ENCODE results near the gene PTPRD. TPM values are rescaled to one million over a fixed set of nuclear protein-coding genes. Genes with fewer than 3 reads are reported as not detected.

The PTPRD gene
- total and polyA plus RNA-seq, 5 donors from 2014 or later = 0.47 TPM; not detected in 4

- no peak overlapping the region for H3K4me3 Mint-ChIP-seq
- no peaks in the 10 kb centered on the region for H3K36me3 Mint-ChIP-seq
- no peaks in the 10 kb centered on the region for H3K27me3 Mint-ChIP-seq
Measured at GRCh38 chr9:10268531-10269485, 344.0 kb downstream of the PTPRD start.

DNA sequence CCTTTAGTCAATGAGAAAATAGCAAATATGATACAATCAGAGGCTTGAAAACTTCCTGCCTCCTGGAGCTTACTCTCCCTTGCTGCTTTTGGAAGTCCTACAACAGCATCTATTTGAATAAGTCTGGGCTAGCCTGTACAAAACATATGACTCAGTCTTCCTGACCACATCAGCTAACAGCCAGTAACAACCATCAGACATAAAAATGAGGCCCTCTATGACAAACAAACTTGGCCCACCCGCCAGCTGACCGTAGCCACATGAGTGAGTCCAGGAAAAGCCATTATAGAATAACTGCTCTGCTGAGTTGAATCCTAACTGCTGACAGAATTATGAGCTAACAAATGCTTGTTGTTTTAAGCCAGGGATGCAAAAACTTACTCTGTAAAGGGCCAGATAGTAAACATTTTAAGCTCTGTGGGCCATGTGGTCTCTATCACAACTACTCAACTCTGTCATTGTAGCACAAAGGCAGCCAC is 347.6 kb downstream of the PTPRD start:
- Histone ChIP-seq H3K9me3 (ENCODE audit: control insufficient read depth in 2 of 2, low read length in 2 of 2) (peaks cover 0 to 2% of the 10 kb centered on the region in 2 experiments), H3K27ac (ENCODE audit: insufficient read depth, low read length, poor library complexity, severe bottlenecking) (no peak overlapping the region)
- no peaks in the 10 kb centered on the region for H3K27me3 Mint-ChIP-seq

More at GRCh38 chr9:10268531-10269485, 344.0 kb downstream of the PTPRD start:
- Mint-ChIP-seq H3K4me1 (no peaks in the 10 kb centered on the region), H3K9me3 (peaks cover 0 to 22% (median 8%) of the 10 kb centered on the region in 7 donors), H3K27ac (no peak overlapping the region)
- Histone ChIP-seq H3K4me1 (ENCODE audit: control insufficient read depth, insufficient read depth, low read length, poor library complexity, severe bottlenecking) (no peaks in the 10 kb centered on the region), H3K27ac (ENCODE audit: insufficient read depth, low read length, poor library complexity, severe bottlenecking) (no peak overlapping the region), H3K4me3 (ENCODE audit: low read depth, low read length) (no peak overlapping the region), H3K27me3 (ENCODE audit: control insufficient read depth, insufficient read depth, low read length) (no peaks in the 10 kb centered on the region), H3K36me3 (ENCODE audit: control insufficient read depth, insufficient read depth, low read length) (no peaks in the 10 kb centered on the region), H3K9me3 (ENCODE audit: control insufficient read depth in 2 of 2, low read length in 2 of 2) (peaks cover 0 to 4% of the 10 kb centered on the region in 2 experiments)
- no peak for DNase-seq
- ATAC-seq (ENCODE audit: low read depth in 2 of 2) = no peak

GRCh38 chr9:10260501-10260900 is 352.3 kb downstream of the PTPRD start:
- H3K27me3 ChIP-seq (ENCODE audit: control insufficient read depth, insufficient read depth, low read length) = no peaks in the 10 kb centered on the region
- Mint-ChIP-seq H3K4me1 (no peaks in the 10 kb centered on the region), H3K27me3 (no peaks in the 10 kb centered on the region), H3K36me3 (no peaks in the 10 kb centered on the region), H3K9me3 (peaks cover 0 to 41% (median 6%) of the 10 kb centered on the region in 7 donors), H3K4me3 (no peak overlapping the region), H3K27ac (no peak overlapping the region)
- H3K36me3 ChIP-seq (ENCODE audit: control insufficient read depth, insufficient read depth, low read length) = no peaks in the 10 kb centered on the region
- no peak overlapping the region for H3K4me3 ChIP-seq (ENCODE audit: low read depth, low read length)
- no peak overlapping the region for H3K27ac ChIP-seq (ENCODE audit: insufficient read depth, low read length, poor library complexity, severe bottlenecking)
- no peaks in the 10 kb centered on the region for H3K9me3 ChIP-seq (ENCODE audit: control insufficient read depth in 2 of 2, low read length in 2 of 2)
- ATAC-seq (ENCODE audit: low read depth in 2 of 2) (no peak), DNase-seq (no peak)
- no peaks in the 10 kb centered on the region for H3K4me1 ChIP-seq (ENCODE audit: control insufficient read depth, insufficient read depth, low read length, poor library complexity, severe bottlenecking)

More for the DNA sequence above, 347.6 kb downstream of the PTPRD start:
- no peak for DNase-seq
- Mint-ChIP-seq H3K4me3 (peak overlapping the region in 1 of 4 donors; percentile 58), H3K4me1 (no peaks in the 10 kb centered on the region), H3K27ac (no peak overlapping the region), H3K36me3 (no peaks in the 10 kb centered on the region), H3K9me3 (peaks cover 0 to 47% (median 9%) of the 10 kb centered on the region in 7 donors)
- no peaks in the 10 kb centered on the region for H3K36me3 ChIP-seq (ENCODE audit: control insufficient read depth, insufficient read depth, low read length)
- ATAC-seq (ENCODE audit: low read depth in 2 of 2) = no peak
- no peaks in the 10 kb centered on the region for H3K27me3 ChIP-seq (ENCODE audit: control insufficient read depth, insufficient read depth, low read length)
- H3K4me3 ChIP-seq (ENCODE audit: low read depth, low read length) = no peak overlapping the region
- no peaks in the 10 kb centered on the region for H3K4me1 ChIP-seq (ENCODE audit: control insufficient read depth, insufficient read depth, low read length, poor library complexity, severe bottlenecking)

DNA sequence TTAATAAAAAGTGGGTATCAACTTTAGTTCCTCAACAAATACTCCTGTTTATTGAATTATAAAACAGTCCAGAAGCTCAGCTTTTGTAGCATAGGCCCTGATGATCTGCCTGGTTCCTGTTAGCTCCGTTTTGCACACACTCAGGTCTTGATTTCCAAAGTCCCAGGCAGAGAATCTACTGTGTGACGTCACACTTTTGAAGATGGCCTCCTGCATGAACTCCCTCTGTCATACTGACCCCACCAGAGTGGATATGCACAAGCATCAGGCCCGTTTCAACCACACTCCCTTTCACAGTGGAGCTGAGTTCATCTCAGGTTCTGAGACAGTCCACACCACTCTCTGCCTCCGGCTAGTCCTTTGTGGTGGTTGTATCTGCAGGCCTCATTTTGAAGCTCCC is 353.1 kb downstream of the PTPRD start:
- no peak overlapping the region for H3K4me3 Mint-ChIP-seq
- peaks cover 0 to 39% (median 7%) of the 10 kb centered on the region in 7 donors for H3K9me3 Mint-ChIP-seq
- DNase-seq (no peak), ATAC-seq (ENCODE audit: low read depth in 2 of 2) (no peak)
- H3K36me3 Mint-ChIP-seq = no peaks in the 10 kb centered on the region
- no peak overlapping the region for H3K4me3 ChIP-seq (ENCODE audit: low read depth, low read length)
- H3K27ac Mint-ChIP-seq = no peak overlapping the region
- H3K4me1 Mint-ChIP-seq = no peaks in the 10 kb centered on the region
- H3K4me1 ChIP-seq (ENCODE audit: control insufficient read depth, insufficient read depth, low read length, poor library complexity, severe bottlenecking) = no peaks in the 10 kb centered on the region
- H3K9me3 ChIP-seq (ENCODE audit: control insufficient read depth in 2 of 2, low read length in 2 of 2) = no peaks in the 10 kb centered on the region
- no peaks in the 10 kb centered on the region for H3K36me3 ChIP-seq (ENCODE audit: control insufficient read depth, insufficient read depth, low read length)
- no peaks in the 10 kb centered on the region for H3K27me3 Mint-ChIP-seq
- H3K27me3 ChIP-seq (ENCODE audit: control insufficient read depth, insufficient read depth, low read length) = no peaks in the 10 kb centered on the region
- H3K27ac ChIP-seq (ENCODE audit: insufficient read depth, low read length, poor library complexity, severe bottlenecking) = no peak overlapping the region

DNA sequence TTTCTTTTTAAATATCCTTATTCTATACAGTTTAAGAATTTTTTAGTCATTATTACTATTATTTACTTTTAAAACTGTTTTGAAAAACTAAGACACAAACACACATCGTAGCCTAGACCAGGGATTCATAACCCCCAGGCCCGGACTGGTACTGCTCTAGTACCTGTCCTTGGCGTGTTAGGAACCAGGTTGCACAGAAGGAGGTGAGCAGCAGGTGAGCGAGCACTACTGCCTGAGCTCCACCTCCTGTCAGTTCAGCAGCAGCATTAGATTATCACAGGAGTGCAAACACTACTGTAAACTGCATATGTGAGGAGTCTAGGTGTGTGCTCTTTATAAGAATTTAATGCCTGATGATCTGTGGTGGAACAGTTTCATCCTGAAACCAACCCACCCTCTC is 357.0 kb downstream of the PTPRD start:
- Histone ChIP-seq H3K4me3 (ENCODE audit: low read depth, low read length) (no peak overlapping the region), H3K9me3 (ENCODE audit: control insufficient read depth in 2 of 2, low read length in 2 of 2) (no peaks in the 10 kb centered on the region), H3K36me3 (ENCODE audit: control insufficient read depth, insufficient read depth, low read length) (no peaks in the 10 kb centered on the region), H3K27ac (ENCODE audit: insufficient read depth, low read length, poor library complexity, severe bottlenecking) (no peak overlapping the region), H3K4me1 (ENCODE audit: control insufficient read depth, insufficient read depth, low read length, poor library complexity, severe bottlenecking) (no peaks in the 10 kb centered on the region), H3K27me3 (ENCODE audit: control insufficient read depth, insufficient read depth, low read length) (no peaks in the 10 kb centered on the region)
- Mint-ChIP-seq H3K4me3 (no peak overlapping the region), H3K27me3 (no peaks in the 10 kb centered on the region), H3K4me1 (no peaks in the 10 kb centered on the region), H3K9me3 (peaks cover 0 to 23% (median 6%) of the 10 kb centered on the region in 7 donors), H3K36me3 (no peaks in the 10 kb centered on the region), H3K27ac (no peak overlapping the region)
- DNase-seq = no peak
- no peak for ATAC-seq (ENCODE audit: low read depth in 2 of 2)

- Mint-ChIP-seq H3K27ac (no peak overlapping the region), H3K27me3 (no peaks in the 10 kb centered on the region), H3K9me3 (peaks cover 0 to 24% (median 5%) of the 10 kb centered on the region in 7 donors), H3K4me1 (no peaks in the 10 kb centered on the region), H3K36me3 (no peaks in the 10 kb centered on the region), H3K4me3 (no peak overlapping the region)
- Histone ChIP-seq H3K27me3 (ENCODE audit: control insufficient read depth, insufficient read depth, low read length) (no peaks in the 10 kb centered on the region), H3K4me3 (ENCODE audit: low read depth, low read length) (no peak overlapping the region), H3K4me1 (ENCODE audit: control insufficient read depth, insufficient read depth, low read length, poor library complexity, severe bottlenecking) (no peaks in the 10 kb centered on the region), H3K27ac (ENCODE audit: insufficient read depth, low read length, poor library complexity, severe bottlenecking) (no peak overlapping the region), H3K9me3 (ENCODE audit: control insufficient read depth in 2 of 2, low read length in 2 of 2) (no peaks in the 10 kb centered on the region), H3K36me3 (ENCODE audit: control insufficient read depth, insufficient read depth, low read length) (no peaks in the 10 kb centered on the region)
- ATAC-seq (ENCODE audit: low read depth in 2 of 2) = no peak
- no peak for DNase-seq
Measured at GRCh38 chr9:10254338-10254737, 358.5 kb downstream of the PTPRD start.

DNA sequence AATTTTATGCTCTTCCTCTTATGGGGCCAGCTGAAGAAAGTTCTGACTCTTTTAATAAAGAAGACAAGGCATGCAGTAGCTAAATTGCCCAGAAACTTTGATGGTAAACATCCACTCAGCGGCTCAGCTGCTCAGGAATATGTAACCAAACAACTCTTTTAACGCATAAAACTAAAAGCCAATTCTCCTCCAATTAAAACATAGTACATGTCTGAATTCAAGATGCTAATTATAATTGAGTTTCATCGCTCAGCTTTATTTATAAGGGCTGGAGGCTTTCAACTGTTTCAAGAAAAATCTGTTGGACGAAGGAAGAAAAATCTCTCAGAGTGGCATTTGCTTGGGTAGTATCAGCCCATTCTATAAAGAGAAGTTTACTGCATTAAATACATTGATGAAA is 359.5 kb downstream of the PTPRD start:
- Mint-ChIP-seq H3K27ac (no peak overlapping the region), H3K4me3 (no peak overlapping the region), H3K27me3 (no peaks in the 10 kb centered on the region), H3K36me3 (no peaks in the 10 kb centered on the region), H3K4me1 (no peaks in the 10 kb centered on the region), H3K9me3 (peaks cover 0 to 21% (median 5%) of the 10 kb centered on the region in 7 donors)
- no peaks in the 10 kb centered on the region for H3K27me3 ChIP-seq (ENCODE audit: control insufficient read depth, insufficient read depth, low read length)
- no peaks in the 10 kb centered on the region for H3K4me1 ChIP-seq (ENCODE audit: control insufficient read depth, insufficient read depth, low read length, poor library complexity, severe bottlenecking)
- DNase-seq (no peak), ATAC-seq (ENCODE audit: low read depth in 2 of 2) (no peak)
- no peaks in the 10 kb centered on the region for H3K9me3 ChIP-seq (ENCODE audit: control insufficient read depth in 2 of 2, low read length in 2 of 2)
- H3K4me3 ChIP-seq (ENCODE audit: low read depth, low read length) = no peak overlapping the region
- H3K27ac ChIP-seq (ENCODE audit: insufficient read depth, low read length, poor library complexity, severe bottlenecking) = no peak overlapping the region
- no peaks in the 10 kb centered on the region for H3K36me3 ChIP-seq (ENCODE audit: control insufficient read depth, insufficient read depth, low read length)
